TTC549 (cell line): Measurements from ENCODE around the gene CLK4.
"Not testable (repeated sequence)": the region's sequence is repeated elsewhere in the genome, so short reads cannot be mapped to it uniquely, and the experiment has no call there.

Source experiments
- FAIRE-seq: peaks from 2 replicates; lab custom pipeline; 2012; peaks lifted over from hg19 to GRCh38; lab: Jason Lieb, UNC

CLK4 gene

DNA sequence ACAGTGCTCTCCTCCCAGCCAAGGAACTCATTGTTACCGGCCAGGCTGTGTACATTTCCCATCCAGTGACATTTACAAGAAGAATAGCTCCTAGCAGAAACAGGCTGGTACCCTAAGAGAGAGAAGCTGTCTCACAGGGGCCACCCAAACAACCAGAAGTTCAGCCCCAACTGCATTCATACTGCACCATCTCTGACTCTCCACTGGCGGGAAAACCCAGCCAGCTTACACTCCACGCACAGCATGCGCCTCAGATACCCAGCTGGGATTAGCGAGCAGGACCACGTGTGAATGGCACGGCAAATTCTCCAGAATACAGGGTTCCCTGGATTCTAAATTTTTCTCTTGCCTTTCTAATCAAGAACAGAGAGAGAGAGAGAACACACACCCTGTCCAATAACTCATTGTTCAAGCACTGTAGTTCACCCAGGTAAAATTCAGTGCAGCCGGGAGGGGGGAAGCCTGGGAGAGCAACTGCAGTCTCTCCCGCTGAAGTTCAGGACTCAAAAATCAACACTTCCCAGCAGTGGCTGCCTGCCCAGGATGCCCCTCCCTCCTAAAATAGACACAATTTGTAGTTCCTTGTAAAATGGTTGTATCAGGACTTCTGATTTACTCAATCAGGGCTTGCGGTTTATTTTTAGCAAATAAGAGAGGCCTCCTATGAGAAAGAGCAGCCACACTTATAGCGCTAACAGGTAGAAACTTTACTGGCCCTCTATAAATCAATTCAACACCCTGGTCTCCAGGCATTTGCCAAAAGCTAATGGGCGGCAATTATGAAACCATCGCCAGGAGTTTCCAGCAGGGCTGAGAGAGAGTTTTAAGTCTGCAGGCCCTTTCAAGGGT, 38.9 kb downstream of the CLK4 start:
- FAIRE-seq: no peak

DNA sequence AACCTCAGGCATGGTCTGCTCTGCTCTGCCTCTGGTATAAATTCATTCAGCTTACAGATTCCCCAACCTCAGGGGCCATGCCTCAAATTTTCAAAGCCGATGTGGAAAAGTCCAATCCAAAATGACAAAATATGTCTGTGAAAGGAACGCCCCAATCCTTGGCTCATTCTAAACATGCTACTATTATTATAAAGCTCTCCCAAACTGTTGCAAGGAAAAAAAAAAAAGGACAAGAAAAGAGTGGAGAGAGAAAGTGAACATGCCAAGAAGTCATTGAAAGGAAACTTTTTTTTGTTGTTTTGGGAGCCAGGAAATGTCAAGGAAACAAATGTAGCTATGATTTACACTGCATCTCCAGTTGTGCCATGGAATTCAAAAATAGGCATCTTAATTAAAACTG, 40.5 kb downstream of the CLK4 start:
- FAIRE-seq: no peak

DNA sequence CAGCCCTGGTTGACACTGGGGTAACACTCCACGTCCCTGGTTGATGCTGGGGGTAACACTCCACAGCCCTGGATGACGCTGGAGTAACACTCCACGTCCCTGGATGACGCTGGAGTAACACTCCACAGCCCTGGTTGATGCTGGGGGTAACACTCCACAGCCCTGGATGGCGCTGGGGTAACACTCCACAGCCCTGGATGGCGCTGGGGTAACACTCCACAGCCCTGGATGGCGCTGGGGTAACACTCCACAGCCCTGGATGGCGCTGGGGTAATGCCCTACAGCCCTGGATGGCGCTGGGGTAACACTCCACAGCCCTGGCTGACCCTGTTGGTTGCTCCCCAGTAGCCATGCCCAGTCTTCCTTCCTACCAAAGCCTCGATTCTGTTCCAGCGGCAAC, 41.4 kb downstream of the CLK4 start:
- FAIRE-seq: not testable (repeated sequence)

DNA sequence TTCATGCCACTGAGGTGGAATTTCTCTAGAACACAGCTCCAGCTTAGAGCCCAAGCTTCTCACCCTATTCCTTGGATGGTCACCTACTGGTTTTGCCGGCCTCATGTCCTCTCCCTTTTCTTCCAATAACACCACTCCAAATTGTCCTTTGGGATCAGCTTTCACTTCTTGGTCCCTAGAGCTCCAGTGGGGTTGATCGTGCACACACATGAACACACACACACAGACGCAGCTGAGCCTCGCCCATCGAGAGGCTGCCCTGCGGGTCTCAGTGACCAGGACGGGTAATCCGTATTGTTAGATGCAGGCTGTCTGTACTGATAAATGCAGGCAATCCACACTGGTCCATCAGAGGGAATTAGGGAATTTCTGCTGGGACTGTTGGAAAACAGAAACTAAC, 43.6 kb downstream of the CLK4 start:
- FAIRE-seq: no peak

DNA sequence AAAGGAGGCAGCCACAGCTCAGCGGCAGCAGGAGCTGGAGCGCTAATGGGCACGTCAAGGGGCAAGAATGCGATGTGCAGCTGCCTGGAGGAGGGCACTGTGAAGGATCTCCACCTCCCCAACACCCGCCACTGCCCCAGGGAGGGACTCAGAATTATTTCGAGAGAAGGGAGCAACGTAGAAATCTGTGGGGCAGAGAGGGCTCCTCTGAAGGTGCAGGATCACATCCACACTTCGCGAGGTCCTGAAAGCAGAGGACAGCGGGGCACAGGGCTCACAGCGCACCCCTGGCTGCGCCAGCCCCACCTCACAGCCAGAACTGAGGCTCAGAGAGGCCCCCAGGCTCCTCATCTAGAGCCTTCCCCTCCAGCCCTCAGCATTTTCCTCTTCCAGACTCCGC, 44.6 kb downstream of the CLK4 start:
- no peak for FAIRE-seq

DNA sequence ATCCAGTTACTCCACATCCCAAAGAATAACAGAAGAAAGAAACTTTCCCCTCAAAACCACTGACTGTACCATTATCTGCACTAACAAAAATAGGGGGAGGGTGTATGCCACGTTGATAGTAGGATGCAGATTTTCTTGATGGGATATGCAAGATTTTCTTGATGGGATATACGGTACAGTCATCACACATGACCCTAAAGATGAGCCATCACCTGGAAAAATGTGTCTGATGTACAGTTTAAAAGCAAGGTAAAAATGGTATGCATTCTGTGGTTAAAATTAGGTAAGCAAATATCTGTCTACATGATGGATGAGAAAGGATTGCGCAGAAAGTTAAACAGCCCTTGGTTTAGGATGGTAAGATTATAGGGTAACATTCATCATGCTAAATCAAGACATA, 45.2 kb downstream of the CLK4 start:
- FAIRE-seq: no peak

DNA sequence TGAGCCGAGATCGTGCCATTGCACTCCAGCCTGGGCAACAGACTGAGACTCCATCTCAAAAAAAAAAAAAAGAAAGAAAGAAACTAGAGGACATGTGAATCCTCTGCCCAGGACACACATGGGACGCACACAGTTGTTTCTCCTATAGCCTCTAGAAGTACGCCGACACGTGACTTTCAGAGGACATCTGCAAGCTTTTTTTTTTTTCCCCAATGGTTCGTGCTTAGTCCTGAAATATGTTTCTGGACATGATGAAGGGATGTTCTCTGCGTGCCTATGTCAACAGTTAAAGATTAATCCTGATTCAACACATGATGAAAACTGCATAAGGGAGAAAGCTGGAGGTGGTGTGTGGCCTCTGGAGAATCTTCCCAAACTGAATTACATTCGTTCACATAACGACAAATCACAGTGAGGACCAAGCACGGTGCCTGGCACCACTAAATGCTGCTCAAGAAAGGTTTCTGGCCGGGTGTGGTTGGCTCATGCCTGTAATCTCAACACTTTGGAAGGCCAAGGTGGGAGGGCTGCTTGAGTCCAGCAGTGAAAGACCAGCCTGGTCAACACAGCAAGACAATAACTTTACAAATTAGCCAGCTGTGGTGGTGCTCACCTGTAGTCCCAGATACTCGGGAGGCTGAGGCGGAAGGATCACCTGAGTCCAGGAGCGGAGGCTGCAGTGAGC, 46.4 kb downstream of the CLK4 start:
- FAIRE-seq: no peak

DNA sequence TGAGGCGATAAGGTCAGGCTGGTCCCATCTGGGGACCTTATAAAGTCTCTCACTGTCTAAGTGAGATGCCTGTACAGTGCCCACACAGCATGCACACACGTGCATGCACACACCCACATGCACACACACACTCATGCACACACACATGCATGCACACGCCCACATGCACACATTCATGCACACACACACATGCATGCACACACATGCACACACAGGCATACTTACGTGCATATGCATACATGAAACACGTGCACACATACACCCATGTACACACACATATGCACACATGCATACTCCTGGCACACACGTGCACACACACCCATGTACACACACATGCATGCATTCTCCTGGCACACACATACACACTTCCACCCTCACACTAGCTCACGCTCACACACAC, 48.9 kb downstream of the CLK4 start:
- FAIRE-seq: no peak

DNA sequence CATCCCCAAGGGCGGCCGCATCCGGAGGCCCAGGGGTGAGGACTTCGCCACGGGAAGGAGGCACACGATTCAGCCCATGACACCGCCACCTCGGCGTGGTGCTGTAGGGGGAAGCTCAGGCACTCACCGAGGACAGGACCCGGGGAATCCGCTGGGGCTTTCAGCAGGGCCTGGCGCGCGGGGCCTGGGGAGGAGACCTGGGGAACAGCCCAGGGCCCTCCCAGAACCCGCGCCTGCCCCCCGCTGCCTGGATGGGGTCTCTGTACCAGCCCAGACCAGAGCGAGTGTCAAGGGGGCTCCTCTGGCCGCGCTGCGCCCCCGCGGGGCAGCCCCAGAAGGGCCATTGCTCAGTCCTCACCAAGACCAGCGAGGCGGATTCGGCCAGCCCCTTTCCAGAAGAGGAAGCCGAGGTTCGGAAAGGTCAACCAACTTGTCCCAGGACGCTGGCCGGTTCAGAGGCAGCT, 49.4 kb downstream of the CLK4 start:
- no peak for FAIRE-seq

DNA sequence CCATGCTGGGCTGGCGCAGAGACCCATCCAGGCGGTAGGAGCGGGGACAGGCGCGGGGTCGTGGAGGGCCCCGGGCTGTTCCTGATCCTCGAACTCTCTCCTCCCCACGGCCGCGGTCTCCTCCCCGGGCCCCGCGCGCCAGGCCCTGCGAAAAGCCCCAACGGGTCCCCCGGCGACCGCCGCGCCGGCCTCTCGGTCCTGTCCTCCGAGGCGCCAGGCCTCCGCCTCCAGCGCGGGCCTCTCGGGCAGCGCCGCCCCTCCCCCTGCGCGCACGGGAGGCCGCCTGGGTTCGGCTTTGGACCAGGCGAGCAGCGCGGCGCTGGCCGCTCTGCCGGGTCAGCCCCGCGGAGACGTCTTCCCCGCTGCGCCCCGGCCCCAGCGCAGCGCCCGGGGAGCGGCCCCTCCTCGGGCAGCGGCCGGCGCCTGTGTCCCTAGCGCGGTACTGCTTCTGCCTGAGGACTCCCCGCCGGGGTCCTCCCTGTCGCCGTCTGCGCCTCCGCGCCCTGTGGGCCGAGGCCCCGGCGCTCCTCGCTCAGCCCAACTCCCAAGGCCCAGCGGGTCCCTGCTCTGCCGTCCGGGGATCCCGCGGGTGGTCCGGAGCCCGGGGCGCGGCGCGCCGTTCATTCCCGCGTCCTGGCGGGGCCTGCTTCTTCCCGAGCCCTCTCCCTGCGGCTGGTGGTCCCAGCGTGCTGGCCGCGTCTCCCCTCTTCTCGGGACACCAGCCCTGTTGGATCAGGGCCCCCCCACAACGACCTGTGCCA, 50.1 kb downstream of the CLK4 start:
- no peak for FAIRE-seq

DNA sequence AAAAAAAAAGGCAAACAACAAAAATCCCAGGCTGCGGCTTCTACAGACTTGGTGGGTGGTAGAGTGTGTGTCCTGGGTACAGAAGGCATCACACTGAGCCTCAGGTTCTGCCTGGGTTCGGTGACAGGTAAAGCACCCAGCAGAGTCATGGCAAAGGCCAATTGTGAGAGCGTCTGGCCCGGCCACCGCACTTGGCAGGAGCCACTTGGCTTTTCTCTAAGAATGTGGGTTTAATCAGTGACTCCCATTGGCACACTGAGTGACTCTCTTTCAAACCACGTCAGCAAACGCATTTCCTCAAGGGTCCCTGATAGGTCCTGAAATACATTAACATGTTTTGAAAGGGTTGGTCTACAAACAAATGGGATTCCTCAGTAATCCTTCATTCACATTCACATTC, 53.6 kb downstream of the CLK4 start:
- FAIRE-seq: no peak

DNA sequence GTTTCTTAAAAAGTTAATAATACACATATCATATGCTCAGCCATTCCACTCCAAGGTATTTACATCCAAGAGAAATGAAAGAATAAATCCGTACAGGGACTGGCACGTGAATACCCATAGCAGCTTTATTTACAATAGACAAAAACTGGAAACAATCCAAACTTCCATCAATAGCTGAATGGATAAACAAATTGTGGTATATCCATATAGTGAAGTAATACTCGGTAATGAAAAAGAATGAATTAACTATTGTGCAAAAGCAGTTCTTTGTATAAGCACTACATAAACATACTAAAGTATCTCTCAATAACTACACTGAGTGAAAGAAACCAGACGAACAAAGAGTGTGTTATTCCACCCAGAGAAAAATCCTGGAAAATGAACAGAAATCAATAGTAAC, 54.2 kb downstream of the CLK4 start:
- FAIRE-seq: no peak

DNA sequence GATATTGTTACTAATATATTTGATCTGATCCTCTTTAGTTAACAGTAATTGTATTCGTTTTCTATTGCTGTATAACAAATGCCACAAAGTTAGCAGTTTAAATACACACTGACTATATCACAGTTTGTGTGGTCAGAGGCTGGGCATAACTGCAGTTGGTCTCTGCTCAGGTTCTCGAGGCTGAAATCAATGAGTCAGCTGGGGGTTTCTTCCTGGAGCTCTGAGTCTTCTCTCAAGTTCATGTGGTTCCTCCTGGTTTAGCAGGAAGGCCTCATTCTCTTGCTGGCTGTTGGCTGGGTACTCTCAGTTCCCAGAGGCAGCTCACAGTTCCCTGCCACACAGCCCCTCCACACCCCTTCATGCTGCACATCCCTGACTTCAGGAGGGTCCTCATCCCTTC, 57.4 kb downstream of the CLK4 start:
- FAIRE-seq: no peak

DNA sequence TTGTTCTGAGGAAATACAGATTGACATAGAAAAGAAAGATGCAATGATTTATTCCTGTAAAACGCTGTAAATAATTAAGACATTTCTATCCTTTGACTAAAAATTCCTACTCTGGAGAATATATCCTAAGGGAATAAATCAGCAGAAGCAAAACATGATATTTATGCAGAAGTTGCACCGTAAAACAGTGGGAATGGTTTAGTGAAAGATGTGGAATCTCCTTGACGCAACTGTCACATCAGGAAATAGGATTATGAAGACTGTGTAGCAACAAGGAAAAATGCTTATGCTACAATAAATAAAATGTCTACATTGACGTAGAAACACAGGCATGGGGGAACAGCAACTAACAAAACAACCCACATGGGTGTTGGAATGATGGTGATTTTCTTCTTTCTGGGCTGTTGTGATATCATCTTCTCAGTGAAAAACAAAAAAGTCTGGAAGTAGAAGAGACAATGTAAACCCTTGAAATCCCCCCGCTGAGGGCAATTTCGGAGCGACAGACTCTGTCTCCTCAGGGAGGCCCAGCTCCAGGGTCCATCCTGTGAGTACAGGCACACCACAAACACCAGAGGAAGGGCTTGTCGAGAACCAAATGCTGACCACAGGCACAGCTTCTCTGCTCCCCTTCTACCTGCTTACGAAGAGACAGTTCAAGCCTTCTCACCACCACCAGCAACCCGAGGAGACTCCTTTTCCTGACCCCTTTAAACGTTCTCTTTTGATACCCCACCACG, 61.9 kb downstream of the CLK4 start:
- FAIRE-seq: no peak

DNA sequence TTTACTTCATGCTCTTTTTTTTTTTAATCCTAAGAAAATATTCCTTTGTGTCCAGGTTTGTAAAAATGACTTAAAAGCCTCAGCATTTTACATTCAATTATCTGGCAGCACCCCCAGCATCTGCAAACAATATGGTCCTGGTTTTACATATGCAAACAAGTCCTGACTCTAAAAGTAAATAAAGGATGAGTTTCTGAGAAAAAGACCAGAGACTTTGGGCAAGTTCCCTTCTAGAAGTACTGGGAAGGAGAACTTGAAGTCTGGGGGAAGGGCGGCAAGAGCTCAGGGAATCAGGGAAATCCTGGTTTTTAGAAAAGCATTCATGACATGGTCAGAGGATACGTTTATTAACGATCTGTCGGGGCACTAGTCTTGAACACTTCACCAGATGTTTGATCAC, 62.5 kb downstream of the CLK4 start:
- FAIRE-seq: no peak

DNA sequence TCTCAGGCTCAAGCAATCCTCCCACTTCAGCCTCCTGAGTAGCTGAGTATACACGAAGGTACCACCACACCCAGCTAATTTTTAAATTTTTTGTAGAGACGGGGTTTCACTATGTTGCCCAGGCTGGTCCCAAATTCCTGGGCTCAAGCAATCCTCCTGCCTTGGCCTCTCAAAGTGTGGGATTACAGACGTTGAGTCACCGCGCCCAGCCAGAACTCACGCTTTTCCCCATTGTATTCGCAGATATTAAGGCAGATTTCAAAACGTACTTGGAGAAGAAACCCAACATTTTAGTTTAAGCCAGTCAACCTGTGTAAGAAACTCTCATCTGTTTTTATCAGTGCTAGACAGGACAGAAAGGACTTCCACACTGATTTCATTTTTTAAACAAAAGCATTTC, 63.2 kb downstream of the CLK4 start:
- no peak for FAIRE-seq

DNA sequence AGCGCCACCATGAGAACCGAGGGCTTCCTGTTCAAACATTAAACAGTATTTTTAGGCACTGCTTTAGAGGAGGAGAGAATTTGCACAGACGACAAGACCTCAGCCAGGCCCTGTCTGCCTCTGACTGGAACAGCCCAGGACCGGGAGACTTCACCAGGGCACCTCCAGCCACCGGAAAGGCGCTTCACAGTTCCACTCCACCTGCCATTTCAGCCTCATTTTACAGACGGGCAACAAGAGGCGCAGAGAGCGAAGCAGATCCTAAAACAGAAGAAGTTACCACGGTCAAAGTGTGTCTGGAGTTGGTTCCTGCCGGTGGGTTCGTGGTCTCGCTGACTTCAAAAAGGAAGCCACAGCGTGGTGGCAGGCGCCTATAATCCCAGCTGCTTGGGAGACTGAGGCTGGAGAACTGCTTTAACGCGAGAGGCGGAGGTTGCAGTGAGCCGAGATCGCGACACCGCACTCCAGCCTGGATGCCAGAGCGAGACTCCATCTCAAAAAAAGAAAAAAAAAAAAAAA, 65.0 kb downstream of the CLK4 start:
- FAIRE-seq: no peak

DNA sequence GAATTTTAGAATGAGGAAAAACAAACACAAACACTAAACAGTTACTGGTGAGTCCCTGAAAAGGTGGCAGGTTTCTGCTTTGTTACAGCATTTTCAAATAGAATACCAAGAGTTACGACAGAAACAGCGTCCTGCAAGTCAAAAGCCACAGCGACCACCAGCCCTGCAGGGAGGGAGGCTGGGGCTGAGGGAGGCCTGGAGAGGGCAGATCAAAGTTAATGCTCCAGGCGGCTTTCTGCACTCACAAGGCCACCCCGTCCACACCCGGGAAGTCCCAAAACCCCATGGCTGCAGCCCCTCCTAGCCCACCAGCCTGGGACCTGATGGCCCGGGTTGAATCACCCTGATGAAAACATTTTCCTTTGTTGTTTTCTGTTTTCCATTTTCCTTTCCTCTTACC, 65.9 kb downstream of the CLK4 start:
- FAIRE-seq: no peak

DNA sequence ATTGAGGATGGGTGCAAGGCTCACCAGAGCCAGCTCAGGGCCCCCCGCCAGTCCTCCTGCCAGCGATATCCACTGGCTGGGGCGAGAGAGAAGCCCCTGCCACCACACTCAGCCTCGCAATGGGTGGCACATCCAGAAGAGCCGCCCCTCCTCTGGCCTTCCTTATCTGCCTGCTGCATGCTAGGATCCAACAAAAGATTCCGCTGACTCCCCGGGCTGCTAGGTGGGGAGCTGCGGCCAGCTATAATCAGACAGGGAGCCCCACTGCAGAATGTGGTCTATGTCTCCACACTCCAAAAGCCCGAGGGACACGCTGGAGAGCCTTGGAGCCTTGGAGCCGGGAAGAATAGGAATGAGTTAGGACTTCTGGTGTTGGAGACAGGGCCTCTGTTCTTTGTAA, 69.4 kb downstream of the CLK4 start:
- FAIRE-seq: no peak

DNA sequence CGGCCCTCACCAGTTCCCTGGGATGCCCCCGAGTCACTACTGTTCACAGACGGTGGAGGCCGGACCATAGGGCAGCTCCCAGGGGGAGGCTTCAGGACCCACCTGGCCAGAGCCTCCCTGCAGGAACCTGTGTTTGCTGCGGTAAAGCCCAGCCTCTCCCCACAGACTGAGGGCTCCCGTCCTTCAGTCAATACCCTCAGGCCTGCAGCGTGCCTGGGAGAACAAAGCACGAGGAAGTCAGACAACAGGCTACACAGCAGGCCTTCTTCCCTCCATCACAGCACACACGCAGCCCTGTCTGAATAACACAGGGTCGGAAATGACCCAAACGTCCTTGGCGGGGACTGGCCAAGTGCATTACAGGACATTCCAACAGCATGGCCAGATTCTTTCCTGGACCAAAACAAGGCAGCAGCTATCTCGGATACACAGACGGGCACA, 71.1 kb downstream of the CLK4 start:
- FAIRE-seq: no peak

DNA sequence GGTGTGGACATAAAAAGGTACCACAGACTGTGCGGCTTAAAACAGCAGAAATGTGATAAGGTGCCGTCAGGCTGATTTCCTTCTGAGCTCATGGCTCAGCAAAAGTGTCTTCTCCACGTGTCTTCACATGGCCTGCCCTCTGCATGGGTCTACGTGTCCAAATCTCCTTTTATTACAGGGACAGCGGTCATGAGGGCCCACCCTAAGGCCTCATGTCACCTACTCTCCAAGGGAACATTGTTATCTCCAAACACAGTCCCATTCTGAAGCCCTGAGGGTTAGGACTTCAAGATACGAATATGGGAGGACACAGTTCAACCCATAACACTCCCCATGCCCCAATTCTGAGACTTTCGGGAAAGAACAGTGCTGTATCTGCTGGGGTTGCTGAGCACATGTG, 71.8 kb downstream of the CLK4 start:
- no peak for FAIRE-seq

DNA sequence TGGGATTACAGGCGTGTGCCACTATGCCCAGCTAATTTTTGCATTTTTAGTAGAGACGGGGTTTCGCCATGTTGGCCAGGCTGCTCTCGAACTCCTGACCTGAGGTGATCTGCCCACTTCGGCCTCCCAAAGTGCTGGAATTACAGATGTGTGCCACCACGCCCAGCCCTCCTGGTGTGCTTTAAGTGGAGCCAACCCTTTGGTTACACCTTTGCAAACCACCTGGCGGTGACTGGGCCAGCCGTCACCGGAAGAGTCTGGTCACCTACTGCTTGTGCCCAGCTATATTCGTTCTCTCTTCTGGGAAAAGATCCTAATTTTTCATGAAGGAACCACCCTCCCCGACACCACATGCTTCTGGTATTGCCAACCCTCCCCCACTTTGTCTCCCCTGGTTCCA, 72.5 kb downstream of the CLK4 start:
- no peak for FAIRE-seq
